Sigmoid colon (tissue), 7 donors: ENCODE data around the gene EPB41L1. TPM values are rescaled to one million over a fixed set of nuclear protein-coding genes. Genes with fewer than 3 reads are reported as not detected.

Experiments
- DNase-seq: peaks from one replicate; pipeline ENCODE4 v3.0.0-alpha.2; 2019
- H3K27ac ChIP-seq, 4 donors: fragments of 200-600 bp; sonication (generic); one replicate each; pipeline ENCODE4 v1.5.1; 2016 to 2019; ENCODE audit warnings: mild to moderate bottlenecking in 1 of 4
- H3K27me3 ChIP-seq, 3 donors: fragments of 200-600 bp; sonication (generic); one replicate each; pipeline ENCODE4 v1.5.1; 2019; ENCODE audit warnings: mild to moderate bottlenecking in 1 of 3
- H3K36me3 ChIP-seq, 4 donors: fragments of 200-600 bp; sonication (generic); one replicate each; pipeline ENCODE4 v1.5.1; 2016 to 2019
- H3K4me1 ChIP-seq, 4 donors: fragments of 200-600 bp; sonication (generic); one replicate each; pipeline ENCODE4 v1.5.1; 2017 to 2019
- H3K4me3 ChIP-seq, 4 donors: fragments of 200-600 bp; sonication (generic); one replicate each; pipeline ENCODE4 v1.5.1; 2017 to 2019; ENCODE audit warnings: mild to moderate bottlenecking in 2 of 4, moderate library complexity in 1 of 4
- H3K9me3 ChIP-seq, 4 donors: fragments of 200-600 bp in 3 of 4; sonication (generic) in 3 of 4; one replicate each; pipeline versions ENCODE4 v1.5.1 to v1.6.1; 2013 to 2019
- CTCF ChIP-seq, 4 experiments: fragments of 450-650 bp in 3 of 4; fragments of 200-600 bp in 1 of 4; IDR thresholded peaks; one replicate each; pipeline ENCODE4 v1.5.1; 2016 to 2019; ENCODE audit warnings: antibody characterized with exemption in 4 of 4, mild to moderate bottlenecking in 3 of 4, moderate library complexity in 2 of 4
- EP300 ChIP-seq, 4 donors: sonication (generic); formaldehyde crosslinking; IDR thresholded peaks; one replicate each; pipeline ENCODE4 v1.6.1; 2017; ENCODE audit warnings: antibody characterized with exemption in 4 of 4
- POLR2A ChIP-seq, 2 donors: fragments of 450-650 bp; IDR thresholded peaks; one replicate each; pipeline ENCODE4 v1.6.1; 2016; ENCODE audit warnings: antibody characterized with exemption in 2 of 2, mild to moderate bottlenecking in 2 of 2, moderate library complexity in 2 of 2
- POLR2AphosphoS5 ChIP-seq, 4 donors: sonication (generic); formaldehyde crosslinking; IDR thresholded peaks; one replicate each; pipeline ENCODE4 v1.6.1; 2017; ENCODE audit warnings: antibody characterized with exemption in 4 of 4
- WGBS, 2 donors: extraction: QIAGEN DNeasy Blood & Tissue Kit; methylation state at CpG; one replicate each; pipeline ENCODE4 v1.1.7; 2013; 5-methylcytosine and 5-hydroxymethylcytosine counted together
- intact Hi-C: fragments of 100-400 bp; cut with DNase I; formaldehyde crosslinking; loops from one replicate; pipeline ENCODE4 v1.15.1; 2023
- polyA plus RNA-seq, 3 donors: library from polyadenylated mRNA; stranded (reverse); fragments of 200-250 nt; gene quantifications; one replicate each; pipeline ENCODE4 v1.2.3, GENCODE V29; 2013
- total RNA-seq, 4 donors: library from RNA; depleted of rRNA; stranded (reverse); fragments of >200 nt; gene quantifications; one replicate each; pipeline ENCODE4 v1.1.0, GENCODE V29; 2016
- donor health status: healthy with polysubstance abuse.
- donor health status: Bipolar disorder and iron deficiency.
- donor health status: healthy.

The EPB41L1 gene
- total and polyA plus RNA-seq, 7 donors: 14.1 to 61.8 (median 19.3) TPM

GRCh38 chr20:36117638-36118037 is 36.9 kb upstream of the EPB41L1 start:
- Histone ChIP-seq H3K27me3 (no peaks in the 10 kb centered on the region), H3K36me3 (no peaks in the 10 kb centered on the region), H3K9me3 (no peaks in the 10 kb centered on the region), H3K4me3 (no peak overlapping the region), H3K27ac (no peak overlapping the region), H3K4me1 (no peaks in the 10 kb centered on the region)
- no peak for TF ChIP-seq EP300 (IDR thresholded peaks at IDR 0.05)
- TF ChIP-seq CTCF (IDR thresholded peaks at IDR 0.05): no peak
- TF ChIP-seq POLR2AphosphoS5 (IDR thresholded peaks at IDR 0.05): no peak
- no peak for TF ChIP-seq POLR2A (IDR thresholded peaks at IDR 0.05)
- DNase-seq: no peak
- intact Hi-C loops: no loop called here

GRCh38 chr20:36118371-36118770 is 36.2 kb upstream of the EPB41L1 start:
- Histone ChIP-seq H3K9me3 (no peaks in the 10 kb centered on the region), H3K36me3 (no peaks in the 10 kb centered on the region), H3K4me3 (no peak overlapping the region), H3K4me1 (no peaks in the 10 kb centered on the region), H3K27ac (no peak overlapping the region), H3K27me3 (no peaks in the 10 kb centered on the region)
- no peak for DNase-seq
- 17 to 69% methylated on average over 2 of the region's 2 CpGs for WGBS, 2 donors
- TF ChIP-seq POLR2A (IDR thresholded peaks at IDR 0.05): no peak
- no peak for TF ChIP-seq POLR2AphosphoS5 (IDR thresholded peaks at IDR 0.05)
- TF ChIP-seq EP300 (IDR thresholded peaks at IDR 0.05): no peak
- no peak for TF ChIP-seq CTCF (IDR thresholded peaks at IDR 0.05)
- intact Hi-C loops: no loop called here

- intact Hi-C loops: no loop called here
- no peak for TF ChIP-seq EP300 (IDR thresholded peaks at IDR 0.05)
- TF ChIP-seq POLR2AphosphoS5 (IDR thresholded peaks at IDR 0.05): no peak
- TF ChIP-seq POLR2A (IDR thresholded peaks at IDR 0.05): no peak
- TF ChIP-seq CTCF (IDR thresholded peaks at IDR 0.05): no peak
- Histone ChIP-seq H3K4me3 (no peak overlapping the region), H3K9me3 (no peaks in the 10 kb centered on the region), H3K36me3 (no peaks in the 10 kb centered on the region), H3K27me3 (no peaks in the 10 kb centered on the region), H3K27ac (no peak overlapping the region), H3K4me1 (no peaks in the 10 kb centered on the region)
- WGBS, 2 donors: 83% methylated on average over 6 of the region's 6 CpGs
- no peak for DNase-seq
Observed at GRCh38 chr20:36119537-36119936, 35.0 kb upstream of the EPB41L1 start.

- no peaks in the 10 kb centered on the region for H3K36me3 ChIP-seq
- WGBS, 2 donors: 85 to 88% methylated on average over 6 of the region's 6 CpGs
- no peaks in the 10 kb centered on the region for H3K9me3 ChIP-seq
- H3K4me1 ChIP-seq: no peaks in the 10 kb centered on the region
- DNase-seq: no peak
- no peak overlapping the region for H3K27ac ChIP-seq
- no peaks in the 10 kb centered on the region for H3K27me3 ChIP-seq
- intact Hi-C loops: no loop called here
- no peak overlapping the region for H3K4me3 ChIP-seq
- no peak for TF ChIP-seq POLR2AphosphoS5 (IDR thresholded peaks at IDR 0.05)
Observed at GRCh38 chr20:36120241-36120640, 34.3 kb upstream of the EPB41L1 start.

GRCh38 chr20:36120991-36121390 is 33.5 kb upstream of the EPB41L1 start:
- DNase-seq: no peak
- WGBS, 2 donors: 92 to 94% methylated on average over 7 of the region's 7 CpGs
- H3K4me1 ChIP-seq: no peaks in the 10 kb centered on the region
- intact Hi-C loops: no loop called here
- TF ChIP-seq POLR2AphosphoS5 (IDR thresholded peaks at IDR 0.05) (no peak), EP300 (IDR thresholded peaks at IDR 0.05) (no peak), CTCF (IDR thresholded peaks at IDR 0.05) (no peak), POLR2A (IDR thresholded peaks at IDR 0.05) (no peak)
- no peaks in the 10 kb centered on the region for H3K9me3 ChIP-seq
- H3K4me3 ChIP-seq: no peak overlapping the region
- H3K36me3 ChIP-seq: no peaks in the 10 kb centered on the region
- no peaks in the 10 kb centered on the region for H3K27me3 ChIP-seq
- no peak overlapping the region for H3K27ac ChIP-seq
